H1 (cell line): Measurements from ENCODE around the gene CDK13. TPM values are rescaled to one million over a fixed set of nuclear protein-coding genes. Genes with fewer than 3 reads are reported as not detected.
A peak's percentile ranks its signal among the peaks of the same experiment; 100 is the strongest.

Experiments used
- CTCF ChIA-PET: fragments of 300-600 bp; sonication (Branson Sonifier 250); formaldehyde crosslinking; loops from one replicate; lab custom pipeline; 2021; ENCODE audit not compliant: partially characterized antibody; lab: Charles Lee
- POLR2A ChIA-PET: fragments of 300-600 bp; sonication (Branson Sonifier 250); formaldehyde crosslinking; loops from one replicate; lab custom pipeline; 2021; ENCODE audit warnings: inconsistent platforms; ENCODE audit not compliant: partially characterized antibody; lab: Charles Lee
- DNase-seq, 2 experiments: peaks; one replicate each; pipeline versions ENCODE4 v3.0.0 to v3.0.0-alpha.2; 2010 to 2022; ENCODE audit warnings: low spot score in 2 of 2, low read depth in 1 of 2, mixed read lengths in 1 of 2
- FAIRE-seq: peaks from 2 replicates; lab custom pipeline; 2011; peaks lifted over from hg19 to GRCh38; lab: Jason Lieb, UNC
- H2AFZ ChIP-seq: 2 replicates; pipeline ENCODE4 v1.8.1; 2012; ENCODE audit warnings: low read length, inconsistent platforms
- H2AK5ac ChIP-seq: 2 replicates; pipeline ENCODE4 v1.6.1; 2013; ENCODE audit warnings: low read depth, low read length
- H2BK120ac ChIP-seq: replicated peaks from 2 replicates; pipeline ENCODE3; 2013; ENCODE audit warnings: low read depth, low read length, inconsistent platforms
- H2BK12ac ChIP-seq: 2 replicates; pipeline ENCODE4 v1.6.1; 2013; ENCODE audit warnings: low read depth, low read length
- H2BK15ac ChIP-seq: 2 replicates; pipeline ENCODE4 v1.6.1; 2013; ENCODE audit warnings: low read length
- H2BK20ac ChIP-seq: 2 replicates; pipeline ENCODE4 v1.6.1; 2013; ENCODE audit warnings: low read length
- H2BK5ac ChIP-seq: 2 replicates; pipeline ENCODE4 v1.6.1; 2013; ENCODE audit warnings: low read depth, low read length
- H3K14ac ChIP-seq: 2 replicates; pipeline ENCODE4 v1.6.1; 2013; ENCODE audit warnings: inconsistent platforms; ENCODE audit not compliant: insufficient read length
- H3K18ac ChIP-seq: 2 replicates; pipeline ENCODE4 v1.6.1; 2013; ENCODE audit warnings: low read length; ENCODE audit errors: extremely low read depth
- H3K23ac ChIP-seq: 2 replicates; pipeline ENCODE4 v1.6.1; 2013; ENCODE audit warnings: inconsistent platforms; ENCODE audit not compliant: insufficient read length
- H3K23me2 ChIP-seq: 2 replicates; pipeline ENCODE4 v1.6.1; 2013; ENCODE audit warnings: low read depth, low read length
- H3K27ac ChIP-seq: 2 replicates; pipeline ENCODE4 v1.6.1; 2011; ENCODE audit warnings: low read depth, low read length, inconsistent platforms
- H3K27me3 ChIP-seq, 4 experiments: replicated peaks in 1 of 4; 1 replicate in 1 of 4; 2 replicates in 3 of 4; pipeline versions ENCODE4 v1.6.1 to v1.8.1; 2011 to 2013; ENCODE audit warnings: low read length in 3 of 4, mild to moderate bottlenecking in 3 of 4, inconsistent platforms in 2 of 4, mixed read lengths in 2 of 4, moderate library complexity in 1 of 4; ENCODE audit not compliant: control insufficient read depth in 3 of 4, insufficient read depth in 3 of 4; ENCODE audit errors: extremely low read depth in 1 of 4
- H3K36me3 ChIP-seq, 4 experiments: 2 replicates each; pipeline versions ENCODE4 v1.6.1 to v1.8.1; 2011 to 2013; ENCODE audit warnings: mild to moderate bottlenecking in 4 of 4, low read length in 3 of 4, moderate library complexity in 2 of 4, control low read depth in 1 of 4, inconsistent platforms in 1 of 4; ENCODE audit not compliant: insufficient read depth in 4 of 4, control insufficient read depth in 2 of 4
- H3K4ac ChIP-seq: replicated peaks from 2 replicates; pipeline ENCODE3; 2013; ENCODE audit warnings: low read length, low read depth, mixed read lengths, inconsistent platforms; ENCODE audit not compliant: insufficient read length
- H3K4me1 ChIP-seq, 4 experiments: replicated peaks in 1 of 4; 1 replicate in 1 of 4; 2 replicates in 3 of 4; pipeline versions ENCODE4 v1.6.1 to v1.8.1; 2011 to 2013; ENCODE audit warnings: low read length in 3 of 4, inconsistent platforms in 2 of 4, mixed read lengths in 1 of 4; ENCODE audit not compliant: insufficient read depth in 4 of 4, control insufficient read depth in 3 of 4
- H3K4me2 ChIP-seq, 2 experiments: 2 replicates each; pipeline versions ENCODE4 v1.6.1 to v1.8.1; 2011 to 2013; ENCODE audit warnings: low read depth in 2 of 2, low read length in 2 of 2, control low read depth in 1 of 2, inconsistent platforms in 1 of 2, mild to moderate bottlenecking in 1 of 2; ENCODE audit not compliant: insufficient read depth in 1 of 2
- H3K4me3 ChIP-seq, 4 experiments: fragments of 200-600, 300-600 bp in 1 of 4; sonication (generic), shearing (Covaris generic), sonication (Bioruptor Twin) in 1 of 4; 2 replicates each; pipeline versions ENCODE4 v1.5.1 to v1.8.1; 2011 to 2016; ENCODE audit warnings: low read length in 4 of 4, low read depth in 3 of 4, control low read depth in 2 of 4, inconsistent platforms in 2 of 4, mild to moderate bottlenecking in 2 of 4, mixed read lengths in 1 of 4, moderate library complexity in 1 of 4; ENCODE audit not compliant: insufficient read depth in 2 of 4; ENCODE audit errors: extremely low read depth in 1 of 4
- H3K56ac ChIP-seq: replicated peaks from 2 replicates; pipeline ENCODE3; 2013; ENCODE audit warnings: low read depth, mild to moderate bottlenecking, mixed read lengths, low read length, inconsistent platforms; ENCODE audit not compliant: insufficient read length
- H3K79me1 ChIP-seq: 2 replicates; pipeline ENCODE4 v1.6.1; 2013; ENCODE audit warnings: low read depth, low read length, control low read depth
- H3K79me2 ChIP-seq, 2 experiments: 2 replicates each; pipeline versions ENCODE4 v1.6.1 to v1.8.1; 2012 to 2013; ENCODE audit warnings: low read length in 2 of 2, mild to moderate bottlenecking in 2 of 2, inconsistent platforms in 1 of 2; ENCODE audit not compliant: insufficient read depth in 2 of 2, control insufficient read depth in 1 of 2
- H3K9ac ChIP-seq, 4 experiments: replicated peaks in 1 of 4; 1 replicate in 1 of 4; 2 replicates in 3 of 4; pipeline versions ENCODE4 v1.6.1 to v1.8.1; 2011 to 2013; ENCODE audit warnings: low read depth in 3 of 4, low read length in 3 of 4, control low read depth in 2 of 4, mild to moderate bottlenecking in 2 of 4, moderate library complexity in 2 of 4, inconsistent platforms in 1 of 4; ENCODE audit errors: extremely low read depth in 1 of 4
- H3K9me3 ChIP-seq, 2 experiments: 2 replicates each; pipeline versions ENCODE4 v1.6.1 to v1.8.1; 2012 to 2013; ENCODE audit warnings: mild to moderate bottlenecking in 2 of 2, moderate library complexity in 2 of 2, control low read depth in 1 of 2, inconsistent platforms in 1 of 2, low read depth in 1 of 2, low read length in 1 of 2, mixed read lengths in 1 of 2; ENCODE audit not compliant: insufficient read depth in 2 of 2
- H4K20me1 ChIP-seq, 2 experiments: replicated peaks in 1 of 2; 2 replicates each; pipeline versions ENCODE3 to v1.8.1; 2011 to 2013; ENCODE audit warnings: inconsistent platforms in 2 of 2, low read length in 2 of 2, mild to moderate bottlenecking in 1 of 2; ENCODE audit not compliant: insufficient read depth in 2 of 2, control insufficient read depth in 1 of 2
- H4K5ac ChIP-seq: 2 replicates; pipeline ENCODE4 v1.6.1; 2013; ENCODE audit warnings: low read length, low read depth, mixed read lengths, inconsistent platforms; ENCODE audit not compliant: insufficient read length
- H4K8ac ChIP-seq: 2 replicates; pipeline ENCODE4 v1.8.0; 2013; ENCODE audit warnings: mild to moderate bottlenecking, moderate library complexity, low read length, inconsistent platforms; ENCODE audit not compliant: insufficient read depth; ENCODE audit errors: extremely low read depth
- H4K91ac ChIP-seq: replicated peaks from 2 replicates; pipeline ENCODE3; 2013; ENCODE audit warnings: low read length, mixed read lengths, inconsistent platforms; ENCODE audit not compliant: insufficient read length
- ASH2L ChIP-seq: fragments of 200-600, 300-600 bp; sonication (generic); IDR thresholded peaks from one replicate; pipeline ENCODE4 v1.7.1; 2017; ENCODE audit warnings: low read length
- CBX8 ChIP-seq: fragments of 300-800, 300-1000 bp; sonication (generic); IDR thresholded peaks from 2 replicates; pipeline ENCODE4 v1.7.1; 2016; ENCODE audit warnings: low read depth, low read length, borderline replicate concordance
- CHD2 ChIP-seq: IDR thresholded peaks from 2 replicates; pipeline ENCODE4 v1.6.1; 2012; ENCODE audit warnings: low read length, improper control_type of control experiment
- CTCF ChIP-seq, 3 experiments: IDR thresholded peaks; 1 replicate in 2 of 3; 2 replicates in 1 of 3; pipeline versions ENCODE4 v1.5.1 to v1.6.1; 2011; ENCODE audit warnings: low read length in 3 of 3, mild to moderate bottlenecking in 3 of 3, inconsistent platforms in 2 of 3, low read depth in 1 of 3, moderate library complexity in 1 of 3; ENCODE audit not compliant: insufficient read depth in 1 of 3; ENCODE audit errors: control extremely low read depth in 1 of 3
- E2F6 ChIP-seq: IDR thresholded peaks from 2 replicates; pipeline ENCODE4 v1.6.1; 2012; ENCODE audit warnings: inconsistent platforms
- POLR2A ChIP-seq, 2 experiments: IDR thresholded peaks; 1 replicate in 1 of 2; 2 replicates in 1 of 2; pipeline ENCODE4 v1.6.1; 2011; ENCODE audit warnings: low read depth in 2 of 2, low read length in 2 of 2, mild to moderate bottlenecking in 2 of 2; ENCODE audit errors: control extremely low read depth in 1 of 2
- RAD21 ChIP-seq, 2 experiments: IDR thresholded peaks in 1 of 2; conservative IDR thresholded peaks in 1 of 2; 2 replicates each; pipeline ENCODE4 v1.6.1; 2011; ENCODE audit warnings: low read depth in 2 of 2, low read length in 2 of 2, improper control_type of control experiment in 1 of 2, inconsistent platforms in 1 of 2, mild to moderate bottlenecking in 1 of 2, moderate library complexity in 1 of 2
- RBBP5 ChIP-seq: IDR thresholded peaks from 2 replicates; pipeline ENCODE4 v1.7.1; 2012; ENCODE audit warnings: low read depth, mild to moderate bottlenecking, inconsistent platforms, low read length, moderate library complexity, borderline replicate concordance
- RFX5 ChIP-seq: IDR thresholded peaks from 2 replicates; pipeline ENCODE4 v1.6.1; 2011; ENCODE audit warnings: low read depth, low read length, improper control_type of control experiment, borderline replicate concordance
- TAF1 ChIP-seq: IDR thresholded peaks from 2 replicates; pipeline ENCODE4 v1.6.1; 2011; ENCODE audit warnings: mild to moderate bottlenecking, low read depth, low read length
- TBP ChIP-seq: IDR thresholded peaks from 2 replicates; pipeline ENCODE4 v1.6.1; 2011; ENCODE audit warnings: low read depth, low read length, improper control_type of control experiment
- YY1 ChIP-seq: IDR thresholded peaks from 2 replicates; pipeline ENCODE4 v1.6.1; 2011; ENCODE audit warnings: low read depth, mild to moderate bottlenecking, low read length
- WGBS, 2 experiments: shearing (Covaris generic) in 1 of 2; methylation state at CpG; one replicate each; pipeline versions ENCODE4 v1.1.6 to v1.1.7; 2013 to 2015; ENCODE audit warnings: low lambda C conversion rate in 2 of 2, mixed read lengths in 2 of 2, inconsistent platforms in 1 of 2, low coverage in 1 of 2, missing lambda C conversion rate in 1 of 2; ENCODE audit not compliant: insufficient replicate concordance in 2 of 2, insufficient coverage in 1 of 2, insufficient read length in 1 of 2; ENCODE audit errors: extremely low coverage in 1 of 2, missing lambda C conversion rate in 1 of 2; 5-methylcytosine and 5-hydroxymethylcytosine counted together
- polyA plus RNA-seq, 7 experiments: library from polyadenylated mRNA; depleted of rRNA in 3 of 7; stranded (reverse) in 5 of 7; unstranded in 2 of 7; fragments of >200 nt in 5 of 7; fragments of 200-250 nt in 2 of 7; gene quantifications; 1 replicate in 5 of 7; 2 replicates in 1 of 7; 4 replicates in 1 of 7; pipeline versions ENCODE4 v1.2.1 to v1.2.3, GENCODE V29; 2011 to 2013; ENCODE audit warnings: missing spikeins in 2 of 7, mixed read lengths in 2 of 7
- total RNA-seq: library from RNA; stranded (reverse); fragmentation: NEBNext Ultra II Directional; extraction: Animal tissue kit (Norgen Biotek cat#: 25700); gene quantifications from 2 replicates; pipeline ENCODE4 v1.2.1, GENCODE V29; 2021

CDK13 gene
- total and polyA plus RNA-seq, 2 of the 8 experiments (the other 6 are each of a cell fraction or from before 2014, with no cell fraction given), result 22.6 to 49.5 TPM

GRCh38 chr7:39908973-39909372 lies 41.1 kb upstream of the CDK13 start:
- Histone ChIP-seq H3K9ac (no peak overlapping the region), H4K5ac (no peak overlapping the region), H3K4me3 (no peak overlapping the region), H2BK12ac (no peak overlapping the region), H3K23me2 (no peaks in the 10 kb centered on the region), H4K20me1 (no peaks in the 10 kb centered on the region), H3K4me2 (no peak overlapping the region), H3K27me3 (no peaks in the 10 kb centered on the region), H2BK120ac (no peak overlapping the region), H3K4me1 (no peaks in the 10 kb centered on the region), H3K9me3 (no peaks in the 10 kb centered on the region), H2BK15ac (no peak overlapping the region), H3K27ac (no peak overlapping the region), H3K56ac (no peak overlapping the region), H4K91ac (no peak overlapping the region), H4K8ac (no peak overlapping the region), H3K79me1 (no peaks in the 10 kb centered on the region), H3K79me2 (no peaks in the 10 kb centered on the region), H3K36me3 (no peaks in the 10 kb centered on the region), H3K14ac (no peak overlapping the region), H3K23ac (no peak overlapping the region), H2AFZ (peak overlapping the region; percentile 59; the same call in 1 of the 2 replicates), H3K4ac (no peak overlapping the region), H3K18ac (no peak overlapping the region), H2AK5ac (no peak overlapping the region), H2BK20ac (no peak overlapping the region), H2BK5ac (no peak overlapping the region)
- DNase-seq, result no peak
- FAIRE-seq, result no peak
- 89% methylated on average over 4 of the region's 4 CpGs; no CpG with 5 or more reads in 1 of the 2 experiments for WGBS, 2 experiments
- CTCF ChIA-PET, result interaction anchor here (0.5 to 2.6 kb wide), 6 partner anchors 11 to 244 kb away, joined by 3 to 24 read pairs (median 4); partner anchors contain the start of genes MPLKIP and SUGCT
- POLR2A ChIA-PET, result no interaction called here
- TF ChIP-seq CTCF (IDR thresholded peaks at IDR 0.05; ENCODE audit: control extremely low read depth in 1 of 3, insufficient read depth in 1 of 3, low read depth in 1 of 3, low read length in 3 of 3) (no peak), ASH2L (no peak), POLR2A (IDR thresholded peaks at IDR 0.05; ENCODE audit: control extremely low read depth in 1 of 2, low read depth in 2 of 2, low read length in 2 of 2) (no peak), RFX5 (no peak), RBBP5 (no peak), CBX8 (no peak), E2F6 (no peak), CHD2 (no peak), RAD21 (IDR thresholded peaks at IDR 0.05 in 1 of 2, conservative IDR thresholded peaks at IDR 0.05 in 1 of 2; ENCODE audit: low read depth in 2 of 2, low read length in 2 of 2) (no peak), YY1 (no peak), TAF1 (no peak), TBP (no peak)
